Smooth muscle cell (in vitro differentiated cells): Measurements from ENCODE around the gene DENND5A. TPM values are rescaled to one million over a fixed set of nuclear protein-coding genes. Genes with fewer than 3 reads are reported as not detected.

Source experiments
- DNase-seq: peaks from one replicate; lab custom pipeline; 2025; ENCODE audit not compliant: unreplicated experiment; lab: John Stamatoyannopoulos, UW
- H2AFZ ChIP-seq: fragments of 200-600 bp; sonication (generic); 2 replicates; pipeline ENCODE4 v1.6.0; 2016; ENCODE audit warnings: antibody characterized with exemption, low read depth, mild to moderate bottlenecking
- H3F3A ChIP-seq: fragments of 200-600 bp; sonication (generic); 2 replicates; pipeline ENCODE4 v1.6.0; 2017; ENCODE audit warnings: antibody characterized with exemption, low read depth
- H3K27ac ChIP-seq: fragments of 200-600 bp; sonication (generic); 2 replicates; pipeline ENCODE4 v1.5.1; 2016; ENCODE audit warnings: low read depth, mild to moderate bottlenecking
- H3K27me3 ChIP-seq: fragments of 200-600 bp; sonication (generic); 2 replicates; pipeline ENCODE4 v1.6.1; 2016; ENCODE audit warnings: low read depth, mild to moderate bottlenecking
- H3K36me3 ChIP-seq: fragments of 200-600 bp; sonication (generic); 2 replicates; pipeline ENCODE4 v1.5.1; 2016; ENCODE audit warnings: low read depth
- H3K4me1 ChIP-seq: fragments of 200-600 bp; sonication (generic); 2 replicates; pipeline ENCODE4 v1.5.1; 2016; ENCODE audit warnings: low read depth
- H3K4me2 ChIP-seq: fragments of 200-600 bp; sonication (generic); 2 replicates; pipeline ENCODE4 v1.6.0; 2016; ENCODE audit warnings: mild to moderate bottlenecking
- H3K4me3 ChIP-seq: fragments of 200-600 bp; sonication (generic); 2 replicates; pipeline ENCODE4 v1.5.1; 2016; ENCODE audit warnings: mild to moderate bottlenecking
- H3K79me2 ChIP-seq: fragments of 200-600 bp; sonication (generic); 2 replicates; pipeline ENCODE4 v1.6.0; 2016; ENCODE audit warnings: low read depth, mild to moderate bottlenecking
- H3K9ac ChIP-seq: fragments of 200-600 bp; sonication (generic); 2 replicates; pipeline ENCODE4 v1.6.0; 2016; ENCODE audit warnings: low read depth
- H3K9me3 ChIP-seq: fragments of 200-600 bp; sonication (generic); replicated peaks from 2 replicates; pipeline ENCODE4 v1.5.1; 2016; ENCODE audit warnings: low read depth
- H4K20me1 ChIP-seq: fragments of 200-600 bp; sonication (generic); 2 replicates; pipeline ENCODE4 v1.6.0; 2016; ENCODE audit warnings: low read depth
- CTCF ChIP-seq: fragments of 200-600 bp; sonication (generic); IDR thresholded peaks from 2 replicates; pipeline ENCODE4 v1.5.1; 2017; ENCODE audit warnings: borderline replicate concordance, mild to moderate bottlenecking, antibody characterized with exemption; ENCODE audit not compliant: insufficient read depth, poor library complexity, severe bottlenecking
- WGBS: methylation state at CpG from one replicate; pipeline ENCODE4 v1.1.7; 2016; ENCODE audit warnings: low lambda C conversion rate; 5-methylcytosine and 5-hydroxymethylcytosine counted together
- polyA plus RNA-seq: library from polyadenylated mRNA; unstranded; fragments of >200 nt; fragmentation: Nextera tagmentation; extraction: Ambion mirVana; gene quantifications from 2 replicates; pipeline ENCODE4 v1.2.1, GENCODE V29; 2016
- total RNA-seq: library from RNA; depleted of rRNA; stranded (reverse); fragments of >200 nt; gene quantifications from 2 replicates; pipeline ENCODE4 v1.2.3, GENCODE V29; 2014

The DENND5A gene
- total and polyA plus RNA-seq, 2 experiments from 2014 or later: 42.0 to 66.1 TPM

- Histone ChIP-seq H3K27me3 (no peaks in the 10 kb centered on the region), H3F3A (no peaks in the 10 kb centered on the region), H3K4me2 (no peak overlapping the region), H3K27ac (no peak overlapping the region), H3K4me1 (peaks cover 28% of the 10 kb centered on the region), H2AFZ (no peak overlapping the region), H4K20me1 (peaks cover 86% of the 10 kb centered on the region), H3K9me3 (no peaks in the 10 kb centered on the region), H3K4me3 (no peak overlapping the region), H3K36me3 (no peaks in the 10 kb centered on the region), H3K9ac (no peak overlapping the region), H3K79me2 (peaks cover 63% of the 10 kb centered on the region)
- 93% methylated on average over 12 of the region's 12 CpGs for WGBS
- DNase-seq: no peak
- no peak for TF ChIP-seq CTCF
These were observed 61.3 kb downstream of the DENND5A start for GRCh38 chr11:9203691-9204311.

GRCh38 chr11:9201372-9202162 lies 63.6 kb downstream of the DENND5A start:
- Histone ChIP-seq H3K4me1 (peaks cover 9% of the 10 kb centered on the region), H3K27ac (no peak overlapping the region), H3F3A (no peaks in the 10 kb centered on the region), H3K4me2 (no peak overlapping the region), H3K4me3 (no peak overlapping the region), H2AFZ (no peak overlapping the region), H3K9me3 (no peaks in the 10 kb centered on the region), H3K27me3 (no peaks in the 10 kb centered on the region), H3K9ac (no peak overlapping the region), H4K20me1 (peaks cover 78% of the 10 kb centered on the region), H3K79me2 (peaks cover 62% of the 10 kb centered on the region), H3K36me3 (no peaks in the 10 kb centered on the region)
- DNase-seq: no peak
- TF ChIP-seq CTCF: no peak
- 97% methylated on average over 3 of the region's 3 CpGs for WGBS

- H3K9ac ChIP-seq: no peak overlapping the region
- H3F3A ChIP-seq: no peaks in the 10 kb centered on the region
- H3K4me3 ChIP-seq: no peak overlapping the region
- peaks cover 73% of the 10 kb centered on the region for H4K20me1 ChIP-seq
- no peak for TF ChIP-seq CTCF
- WGBS: 82% methylated on average over 2 of the region's 2 CpGs
- no peaks in the 10 kb centered on the region for H3K4me1 ChIP-seq
- no peaks in the 10 kb centered on the region for H3K9me3 ChIP-seq
- no peak overlapping the region for H3K4me2 ChIP-seq
- peaks cover 65% of the 10 kb centered on the region for H3K79me2 ChIP-seq
- H3K36me3 ChIP-seq: no peaks in the 10 kb centered on the region
- H3K27ac ChIP-seq: no peak overlapping the region
- no peaks in the 10 kb centered on the region for H3K27me3 ChIP-seq
- DNase-seq: no peak
- H2AFZ ChIP-seq: no peak overlapping the region
These were observed 64.7 kb downstream of the DENND5A start for GRCh38 chr11:9200471-9200870.

GRCh38 chr11:9193316-9193715 lies 71.8 kb downstream of the DENND5A start:
- no peaks in the 10 kb centered on the region for H3K4me1 ChIP-seq
- 89% methylated on average over 3 of the region's 3 CpGs for WGBS
- no peak overlapping the region for H3K27ac ChIP-seq
- no peak for DNase-seq
- no peaks in the 10 kb centered on the region for H3K27me3 ChIP-seq
- H2AFZ ChIP-seq: no peak overlapping the region
- no peak overlapping the region for H3K4me2 ChIP-seq
- no peak overlapping the region for H3K9ac ChIP-seq
- peaks cover 18% of the 10 kb centered on the region for H4K20me1 ChIP-seq
- H3K4me3 ChIP-seq: no peak overlapping the region
- H3K9me3 ChIP-seq: no peaks in the 10 kb centered on the region
- H3K79me2 ChIP-seq: peaks cover 40% of the 10 kb centered on the region
- no peak for TF ChIP-seq CTCF
- H3K36me3 ChIP-seq: peaks cover 6% of the 10 kb centered on the region
- H3F3A ChIP-seq: no peaks in the 10 kb centered on the region
